ENCODE data around the gene TRIM40.

TRIM40 gene

GRCh38 chr6:30149858-30150550, 14.1 kb downstream of the TRIM40 start:
- no peak for DNase-seq (ENCODE audit: low read depth)

GRCh38 chr6:30150671-30151395, 14.9 kb downstream of the TRIM40 start:
- DNase-seq (ENCODE audit: low read depth) = no peak

GRCh38 chr6:30151580-30151979, 15.6 kb downstream of the TRIM40 start:
- no peak for DNase-seq (ENCODE audit: low read depth)

- DNase-seq (ENCODE audit: low read depth) = no peak
Observed at GRCh38 chr6:30152016-30152673, 16.2 kb downstream of the TRIM40 start.

- DNase-seq (ENCODE audit: low read depth) = no peak
Observed at GRCh38 chr6:30152910-30153610, 17.1 kb downstream of the TRIM40 start.

- no peak for DNase-seq (ENCODE audit: low read depth)
Observed at GRCh38 chr6:30154061-30154460, 18.1 kb downstream of the TRIM40 start.

- DNase-seq (ENCODE audit: low read depth) = no peak
Observed at GRCh38 chr6:30154709-30155519, 19.0 kb downstream of the TRIM40 start.

GRCh38 chr6:30155520-30156261, 19.8 kb downstream of the TRIM40 start:
- no peak for DNase-seq (ENCODE audit: low read depth)

- DNase-seq (ENCODE audit: low read depth) = no peak
Observed at GRCh38 chr6:30156262-30156599, 20.3 kb downstream of the TRIM40 start.

- DNase-seq (ENCODE audit: low read depth) = no peak
Observed at GRCh38 chr6:30156774-30157173, 20.8 kb downstream of the TRIM40 start.

GRCh38 chr6:30157581-30157980, 21.6 kb downstream of the TRIM40 start:
- no peak for DNase-seq (ENCODE audit: low read depth)

GRCh38 chr6:30157999-30158398, 22.1 kb downstream of the TRIM40 start:
- DNase-seq (ENCODE audit: low read depth) = no peak

GRCh38 chr6:30158475-30159040, 22.6 kb downstream of the TRIM40 start:
- DNase-seq (ENCODE audit: low read depth) = no peak

GRCh38 chr6:30160008-30160784, 24.3 kb downstream of the TRIM40 start:
- DNase-seq (ENCODE audit: low read depth) = no peak

- no peak for DNase-seq (ENCODE audit: low read depth)
Observed at GRCh38 chr6:30160785-30161531, 25.0 kb downstream of the TRIM40 start, which contains the start of gene TRIM10. Gene TRIM10, minus strand, starts transcription at chr6:30161211. Its CDS starts 353 bp downstream, at chr6:30160858.

- no peak for DNase-seq (ENCODE audit: low read depth)
Observed at GRCh38 chr6:30162265-30163089, 26.5 kb downstream of the TRIM40 start.

GRCh38 chr6:30163090-30163917, 27.4 kb downstream of the TRIM40 start, which contains the start of gene TRIM15:
Gene TRIM15, plus strand, starts transcription at chr6:30163546. Its CDS starts 139 bp downstream, at chr6:30163685.
- DNase-seq (ENCODE audit: low read depth) = no peak

Data from non-pigmented ciliary epithelial cell (primary cell).